GM19043 (cell line): ENCODE measurements around the gene RASAL2.
A peak's percentile ranks its signal among the peaks of the same experiment; 100 is the strongest.

Experiments
- ATAC-seq: cut with Tn5 transposase; IDR thresholded peaks from one replicate; pipeline ENCODE4 v1.9.1; 2021; ENCODE audit warnings: low read depth; ENCODE audit not compliant: unreplicated experiment

Gene RASAL2

DNA sequence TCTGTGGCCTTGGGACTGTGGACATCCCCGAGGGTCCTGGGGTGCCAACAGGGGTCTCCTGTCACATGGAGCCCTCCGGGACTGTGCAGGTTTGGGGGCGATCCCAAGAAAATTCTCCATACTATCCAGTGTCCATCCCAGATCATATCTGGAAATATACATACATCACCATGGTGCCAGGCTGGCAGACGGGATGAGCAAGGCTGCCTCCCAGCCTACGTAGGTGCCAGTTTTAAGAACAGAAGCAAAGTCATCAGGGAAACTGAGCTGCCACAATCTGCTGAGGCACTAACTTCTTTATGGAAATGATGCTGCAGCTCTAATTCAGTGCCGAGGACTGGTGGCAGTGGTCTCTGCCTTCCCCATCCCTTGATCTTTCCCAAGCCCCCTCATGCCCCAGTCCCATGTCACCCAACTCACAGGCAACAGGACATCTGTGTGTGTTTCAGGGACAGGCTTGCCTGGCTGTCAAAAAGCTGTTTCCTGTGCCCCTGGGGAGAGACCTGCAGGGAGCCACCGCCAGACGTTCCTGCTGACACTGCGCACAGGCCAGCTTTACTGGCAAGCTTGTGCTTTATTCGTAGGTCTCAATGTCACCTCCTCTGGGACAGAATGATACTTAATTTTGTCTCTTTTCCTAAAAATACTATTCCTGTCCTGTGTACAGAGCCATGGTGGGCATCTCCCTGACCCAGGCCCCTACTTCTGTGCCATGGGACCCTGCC lies 434.5 kb downstream of the RASAL2 start:
- ATAC-seq = no peak

GRCh38 chr1:178528953-178529335 lies 435.0 kb downstream of the RASAL2 start:
- no peak for ATAC-seq

GRCh38 chr1:178529364-178530036 lies 435.6 kb downstream of the RASAL2 start:
- ATAC-seq = no peak

- ATAC-seq = no peak
These were observed 436.1 kb downstream of the RASAL2 start for GRCh38 chr1:178530037-178530402.

DNA sequence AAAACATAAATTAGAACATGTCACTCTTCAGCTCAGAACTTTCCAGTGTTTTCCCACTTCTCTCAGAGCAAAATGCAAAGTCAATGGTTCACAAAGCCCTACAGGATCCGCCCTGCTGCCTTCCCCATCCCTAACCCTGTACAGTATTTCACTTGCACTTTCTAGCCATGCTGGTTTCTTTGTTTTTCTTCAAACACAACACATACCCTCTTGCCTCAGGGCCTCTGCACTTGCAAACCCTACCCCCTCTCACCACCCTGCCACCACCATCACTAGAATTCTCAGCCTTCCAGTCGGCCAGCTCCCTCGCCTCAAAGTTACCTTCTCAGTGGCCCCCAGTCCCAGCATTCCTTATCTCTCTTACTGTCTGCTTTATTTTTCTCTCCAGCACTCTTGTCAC lies 436.6 kb downstream of the RASAL2 start:
- ATAC-seq = no peak

- peak; percentile 32 for ATAC-seq
These were observed 438.0 kb downstream of the RASAL2 start for GRCh38 chr1:178531887-178532286.

DNA sequence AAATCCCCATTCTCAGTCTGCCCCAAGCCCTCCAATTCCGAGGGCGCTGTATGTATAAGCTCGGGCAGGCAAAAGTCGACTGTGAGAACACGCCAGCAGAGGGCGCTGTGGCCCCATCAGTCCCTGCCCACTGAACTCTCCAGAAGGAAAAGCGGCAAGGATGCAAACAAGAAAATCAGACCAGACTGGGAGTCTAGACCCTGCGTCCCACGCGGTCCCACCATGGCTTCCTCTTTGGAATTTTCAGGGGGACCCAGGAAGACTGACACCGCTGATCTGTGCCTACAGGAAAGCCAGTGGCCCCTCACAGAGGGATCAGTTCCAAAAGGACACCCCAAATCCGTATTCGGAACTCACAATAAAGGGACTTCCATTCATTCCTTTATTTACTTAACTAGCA lies 438.5 kb downstream of the RASAL2 start:
- ATAC-seq = peak; percentile 80

GRCh38 chr1:178533121-178533946 lies 439.4 kb downstream of the RASAL2 start:
- no peak for ATAC-seq
